Epithelial cell of esophagus (primary cell): Measurements from ENCODE around the gene FBXO47.
"Not testable (repeated sequence)": the region's sequence is repeated elsewhere in the genome, so short reads cannot be mapped to it uniquely, and the experiment has no call there.

Experiments
- DNase-seq: peaks from one replicate; pipeline ENCODE4 v3.0.0; 2010; ENCODE audit warnings: low read depth
- H3K4me3 ChIP-seq: 2 replicates; pipeline ENCODE4 v1.5.1; 2011; ENCODE audit warnings: mild to moderate bottlenecking, low read length, control low read depth
- CTCF ChIP-seq: IDR thresholded peaks from 2 replicates; pipeline ENCODE4 v1.5.1; 2011; ENCODE audit warnings: low read depth, mild to moderate bottlenecking, low read length, control low read depth, inconsistent platforms; ENCODE audit not compliant: insufficient read depth; ENCODE audit errors: missing control alignments

Gene FBXO47

GRCh38 chr17:38939987-38940386 lies 27.2 kb downstream of the FBXO47 start:
- TF ChIP-seq CTCF, result no peak
- no peak overlapping the region for H3K4me3 ChIP-seq
- DNase-seq, result no peak

GRCh38 chr17:38933962-38934361 lies 33.2 kb downstream of the FBXO47 start:
- H3K4me3 ChIP-seq, result not testable (repeated sequence)
- DNase-seq, result peak; percentile 15

- DNase-seq, H3K4me3 ChIP-seq: not testable (repeated sequence)
Measured at GRCh38 chr17:38930782-38931181, 36.4 kb downstream of the FBXO47 start.

- no peak for TF ChIP-seq CTCF
- DNase-seq, result no peak
- H3K4me3 ChIP-seq, result no peak overlapping the region
Measured at GRCh38 chr17:38926293-38927070, 40.7 kb downstream of the FBXO47 start.

- TF ChIP-seq CTCF, result no peak
- no peak for DNase-seq
- H3K4me3 ChIP-seq, result no peak within 1 kb of the TSS
Measured at GRCh38 chr17:38925263-38925995, 41.8 kb downstream of the FBXO47 start, which contains the start of gene LASP1NB. Gene LASP1NB (plus strand): TSS chr17:38925614.

DNA sequence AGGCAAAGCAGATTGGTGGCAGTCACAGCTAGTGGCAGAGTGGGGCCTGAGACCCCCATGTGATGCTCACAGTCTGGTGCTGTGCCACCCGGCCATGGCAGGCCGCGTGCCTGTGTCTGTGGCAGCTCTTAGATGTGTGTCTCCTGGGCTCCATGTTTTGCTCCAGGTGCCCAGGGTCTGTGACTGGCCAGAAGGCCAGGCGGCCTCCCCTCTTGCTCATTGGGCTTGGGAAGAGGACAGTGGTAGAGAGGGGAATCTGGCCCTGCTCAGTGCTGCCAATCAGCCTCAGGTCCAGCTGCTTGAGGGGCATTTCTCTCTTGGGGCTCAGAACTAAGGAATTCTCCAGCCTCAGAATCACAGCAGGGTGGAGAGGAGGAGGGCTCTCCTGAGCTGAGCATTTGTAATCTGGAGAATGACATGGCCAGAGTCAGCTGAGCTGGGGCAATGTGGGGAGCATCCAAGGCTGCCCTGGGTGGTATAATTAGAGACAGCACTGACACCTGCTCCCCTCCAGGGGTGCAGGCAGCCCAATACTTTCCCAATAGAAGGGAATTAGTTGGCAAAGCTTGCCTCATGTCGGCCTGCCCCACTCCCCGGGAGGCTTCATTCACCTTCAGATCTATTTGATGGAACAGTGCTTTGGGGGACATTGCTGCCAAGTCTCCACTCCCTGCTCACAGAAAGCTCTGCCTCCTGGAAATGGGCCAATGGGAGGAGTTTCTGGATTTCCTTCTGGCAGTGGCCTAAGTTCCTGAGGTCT lies 44.5 kb downstream of the FBXO47 start:
- TF ChIP-seq CTCF, result no peak
- no peak overlapping the region for H3K4me3 ChIP-seq
- DNase-seq, result peak; percentile 33

- no peak overlapping the region for H3K4me3 ChIP-seq
- DNase-seq, result no peak
- TF ChIP-seq CTCF, result no peak
Measured at GRCh38 chr17:38921756-38922411, 45.3 kb downstream of the FBXO47 start.
